ENCODE data around the gene TBCK. TPM values are rescaled to one million over a fixed set of nuclear protein-coding genes. Genes with fewer than 3 reads are reported as not detected.

TBCK gene
- polyA plus RNA-seq, 1 experiment: 36.3 TPM

DNA sequence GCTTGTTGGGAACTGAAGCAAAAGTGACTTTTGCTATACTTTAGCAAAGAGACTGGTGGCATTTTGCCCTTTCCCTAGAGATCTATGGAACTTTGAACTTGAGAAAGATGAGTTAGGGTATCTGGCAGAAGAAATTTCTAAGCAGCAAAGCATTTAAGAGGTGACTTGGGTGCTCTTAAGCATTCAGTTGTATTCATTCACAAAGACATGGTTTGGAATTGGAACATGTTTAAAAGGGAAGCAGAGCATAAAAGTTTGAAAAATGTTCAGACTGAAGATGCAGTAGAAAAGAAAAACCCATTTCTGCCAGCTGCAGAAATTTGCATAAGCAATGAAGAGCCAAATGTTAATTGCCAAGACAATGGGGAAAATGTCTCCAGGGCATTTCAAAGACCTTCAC lies 21.9 kb upstream of the TBCK start:
- H3K36me3 ChIP-seq (ENCODE audit: control insufficient read depth, insufficient read depth, low read length): peaks cover 14% of the 10 kb centered on the region
- ChIA-PET POLR2A (no interaction called here), CTCF (no interaction called here)
- no peaks in the 10 kb centered on the region for H3K27me3 ChIP-seq (ENCODE audit: control insufficient read depth, insufficient read depth, low read length)
- DNase-seq (ENCODE audit: low read depth): no peak
- no peak overlapping the region for H3K4me3 ChIP-seq (ENCODE audit: low read depth, low read length)
- TF ChIP-seq, protein P1, sequence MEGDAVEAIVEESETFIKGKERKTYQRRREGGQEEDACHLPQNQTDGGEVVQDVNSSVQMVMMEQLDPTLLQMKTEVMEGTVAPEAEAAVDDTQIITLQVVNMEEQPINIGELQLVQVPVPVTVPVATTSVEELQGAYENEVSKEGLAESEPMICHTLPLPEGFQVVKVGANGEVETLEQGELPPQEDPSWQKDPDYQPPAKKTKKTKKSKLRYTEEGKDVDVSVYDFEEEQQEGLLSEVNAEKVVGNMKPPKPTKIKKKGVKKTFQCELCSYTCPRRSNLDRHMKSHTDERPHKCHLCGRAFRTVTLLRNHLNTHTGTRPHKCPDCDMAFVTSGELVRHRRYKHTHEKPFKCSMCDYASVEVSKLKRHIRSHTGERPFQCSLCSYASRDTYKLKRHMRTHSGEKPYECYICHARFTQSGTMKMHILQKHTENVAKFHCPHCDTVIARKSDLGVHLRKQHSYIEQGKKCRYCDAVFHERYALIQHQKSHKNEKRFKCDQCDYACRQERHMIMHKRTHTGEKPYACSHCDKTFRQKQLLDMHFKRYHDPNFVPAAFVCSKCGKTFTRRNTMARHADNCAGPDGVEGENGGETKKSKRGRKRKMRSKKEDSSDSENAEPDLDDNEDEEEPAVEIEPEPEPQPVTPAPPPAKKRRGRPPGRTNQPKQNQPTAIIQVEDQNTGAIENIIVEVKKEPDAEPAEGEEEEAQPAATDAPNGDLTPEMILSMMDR (IDR thresholded peaks at IDR 0.05; ENCODE audit: insufficient read depth, low read depth, low read length): no peak

DNA sequence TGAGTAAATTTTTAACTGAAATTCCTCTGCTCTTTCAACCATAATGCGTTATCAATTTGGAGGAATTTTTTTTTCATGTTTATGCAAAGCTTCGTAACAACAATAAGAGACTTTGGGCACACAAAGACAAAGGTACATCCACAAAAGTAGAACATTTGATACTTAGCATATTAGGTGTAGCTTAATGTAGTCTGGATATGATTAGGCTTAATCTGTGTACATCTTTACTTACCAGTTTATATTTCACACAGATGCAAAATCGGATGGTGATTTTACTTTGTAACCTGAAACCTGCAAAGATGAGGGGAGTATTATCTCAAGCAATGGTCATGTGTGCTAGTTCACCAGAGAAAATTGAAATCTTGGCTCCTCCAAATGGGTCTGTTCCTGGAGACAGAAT lies 20.6 kb upstream of the TBCK start:
- ChIA-PET CTCF (no interaction called here), POLR2A (no interaction called here)
- Histone ChIP-seq H3K4me3 (ENCODE audit: low read depth, low read length) (no peak overlapping the region), H3K27me3 (ENCODE audit: control insufficient read depth, insufficient read depth, low read length) (no peaks in the 10 kb centered on the region), H3K36me3 (ENCODE audit: control insufficient read depth, insufficient read depth, low read length) (peaks cover 14% of the 10 kb centered on the region)
- DNase-seq (ENCODE audit: low read depth): no peak
- TF ChIP-seq, protein P1 (IDR thresholded peaks at IDR 0.05; ENCODE audit: insufficient read depth, low read depth, low read length): no peak

DNA sequence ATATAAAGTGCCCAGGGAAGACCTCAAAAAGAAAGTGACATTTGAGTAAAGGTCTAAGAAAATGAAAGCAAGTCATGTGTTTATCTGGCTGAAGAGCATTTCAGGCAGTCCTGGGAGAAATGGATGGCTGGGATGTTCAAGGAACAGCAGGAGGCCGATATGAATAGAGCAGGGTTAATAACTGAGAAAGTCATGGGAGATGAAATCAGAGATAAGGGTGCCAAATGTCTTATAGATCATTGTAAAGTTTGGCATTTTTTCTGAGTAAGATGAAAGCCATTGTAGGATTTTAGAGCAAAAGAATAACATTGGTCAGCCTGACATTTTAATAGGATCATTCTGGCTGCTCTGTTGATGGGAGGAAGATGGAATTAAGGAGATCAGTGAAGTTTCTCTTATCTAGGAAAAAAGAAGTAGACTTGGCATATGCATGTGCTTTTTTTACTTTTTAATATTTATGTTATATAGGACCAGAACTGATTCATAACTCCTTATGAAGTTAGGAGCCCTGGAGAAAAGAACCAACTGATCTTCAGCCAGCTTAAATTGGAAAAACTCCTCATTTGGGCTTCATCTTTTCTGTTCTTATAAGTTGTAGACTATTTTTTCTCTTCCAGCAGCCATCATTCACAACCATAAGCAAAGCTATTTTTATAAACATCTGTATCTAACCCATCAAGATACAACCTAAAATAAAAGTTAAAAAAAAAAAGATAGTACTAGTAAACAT lies 18.9 kb upstream of the TBCK start:
- H3K27me3 ChIP-seq (ENCODE audit: control insufficient read depth, insufficient read depth, low read length): no peaks in the 10 kb centered on the region
- DNase-seq (ENCODE audit: low read depth): no peak
- ChIA-PET CTCF (interaction anchor here (0.7 kb wide), 1 partner anchor 17 kb away, joined by 3 read pairs; no protein-coding TSS in a partner anchor), POLR2A (no interaction called here)
- TF ChIP-seq, protein P1 (IDR thresholded peaks at IDR 0.05; ENCODE audit: insufficient read depth, low read depth, low read length): no peak
- peaks cover 14% of the 10 kb centered on the region for H3K36me3 ChIP-seq (ENCODE audit: control insufficient read depth, insufficient read depth, low read length)
- H3K4me3 ChIP-seq (ENCODE audit: low read depth, low read length): no peak overlapping the region

DNA sequence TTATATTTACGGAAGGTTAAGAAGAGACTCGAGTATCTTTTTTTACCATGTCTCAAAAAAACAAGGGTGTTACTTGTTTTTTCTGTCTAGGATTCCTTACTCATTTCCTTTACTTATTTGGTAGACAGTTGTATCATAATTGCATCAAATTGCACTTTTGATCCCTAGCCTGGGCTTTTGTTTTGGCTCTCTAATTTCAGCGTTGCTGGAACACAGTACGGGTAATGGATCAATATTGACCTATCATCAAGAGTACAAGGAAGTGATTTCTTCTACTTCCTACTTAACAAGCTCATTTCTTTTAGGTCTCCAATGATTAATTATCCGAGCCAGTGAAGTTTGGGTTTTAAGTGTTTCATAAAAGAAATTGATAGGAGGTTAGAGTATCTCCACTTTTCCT lies 17.2 kb upstream of the TBCK start:
- DNase-seq (ENCODE audit: low read depth): no peak
- POLR2A ChIA-PET: interaction anchor here (0.9 kb wide), 1 partner anchor 12 kb away, joined by 7 read pairs; no protein-coding TSS in a partner anchor
- H3K4me3 ChIP-seq (ENCODE audit: low read depth, low read length): no peak overlapping the region
- TF ChIP-seq, protein P1 (IDR thresholded peaks at IDR 0.05; ENCODE audit: insufficient read depth, low read depth, low read length): no peak
- CTCF ChIA-PET: interaction anchor here (1.0 kb wide), 1 partner anchor 36 kb away, joined by 6 read pairs; no protein-coding TSS in a partner anchor
- no peaks in the 10 kb centered on the region for H3K27me3 ChIP-seq (ENCODE audit: control insufficient read depth, insufficient read depth, low read length)
- H3K36me3 ChIP-seq (ENCODE audit: control insufficient read depth, insufficient read depth, low read length): peaks cover 8% of the 10 kb centered on the region

DNA sequence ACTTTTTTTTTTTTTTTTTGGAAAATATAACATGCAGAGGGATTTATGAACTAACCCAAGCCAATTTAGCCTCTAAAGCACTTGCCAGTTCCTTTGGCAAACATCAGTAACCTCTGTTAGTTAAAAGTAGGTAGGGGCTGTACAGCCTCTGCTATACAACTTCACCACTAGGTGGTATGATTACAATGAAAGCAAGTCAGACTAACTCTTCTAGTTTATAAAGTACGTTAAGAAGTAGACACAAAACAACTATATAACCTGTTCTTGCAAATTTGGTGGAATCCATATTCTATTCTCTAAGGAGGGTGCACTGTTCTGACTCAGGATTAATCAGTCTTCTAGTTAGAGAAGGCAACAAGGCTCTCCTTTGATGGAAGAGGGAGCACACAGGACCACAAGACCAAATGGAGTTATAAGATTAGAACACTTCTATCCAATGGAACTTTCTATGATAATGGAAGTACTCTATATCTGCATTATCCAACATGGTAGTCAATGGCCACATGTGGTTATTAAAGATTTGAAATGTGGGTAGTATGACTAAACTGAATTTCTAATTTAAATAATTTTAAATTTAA lies 13.1 kb upstream of the TBCK start:
- no peaks in the 10 kb centered on the region for H3K27me3 ChIP-seq (ENCODE audit: control insufficient read depth, insufficient read depth, low read length)
- H3K4me3 ChIP-seq (ENCODE audit: low read depth, low read length): no peak overlapping the region
- TF ChIP-seq, protein P1 (IDR thresholded peaks at IDR 0.05; ENCODE audit: insufficient read depth, low read depth, low read length): peak; percentile 74
- ChIA-PET CTCF (interaction anchor here (0.7 to 2.3 kb wide), 7 partner anchors 9 to 485 kb away, joined by 3 to 8 read pairs (median 3); no protein-coding TSS in a partner anchor), POLR2A (interaction anchor here (0.7 kb wide), 1 partner anchor 154 kb away, joined by 5 read pairs; no protein-coding TSS in a partner anchor)
- H3K36me3 ChIP-seq (ENCODE audit: control insufficient read depth, insufficient read depth, low read length): peaks cover under 1% of the 10 kb centered on the region; the same call in 1 of the 2 replicates
- no peak for DNase-seq (ENCODE audit: low read depth)

Measured in BJ (cell line).